Measurements from ENCODE around the gene LORICRIN. TPM values are rescaled to one million over a fixed set of nuclear protein-coding genes. Genes with fewer than 3 reads are reported as not detected.

The LORICRIN gene
- total RNA-seq, 1 experiment from 2014 or later = not detected

DNA sequence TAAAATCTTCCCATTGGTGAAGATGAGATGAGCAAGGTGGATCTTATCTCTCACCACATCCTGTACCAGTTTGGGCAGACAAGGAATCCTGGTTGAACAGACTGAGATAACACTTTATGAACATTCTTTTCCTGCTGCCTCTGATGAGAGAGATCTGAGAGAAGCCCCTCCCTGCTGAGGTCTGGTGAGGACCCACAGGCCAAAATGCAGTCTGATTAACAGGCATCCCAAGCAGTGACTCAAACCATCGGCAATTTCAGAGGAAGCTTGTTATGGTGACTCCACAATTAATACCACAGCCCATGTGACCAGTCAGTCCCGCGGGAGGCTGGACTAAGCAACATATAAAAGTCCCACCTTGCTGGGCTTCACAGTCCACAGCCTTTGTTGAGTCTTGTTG, 42.3 kb upstream of the LORICRIN start, which contains the start of gene PRR9:
TSS of gene PRR9 (plus strand) at position 373 of the 400 bp plus-strand sequence. CDS start 561 bp downstream, outside the sequence.
- no peak within 1 kb of the TSS for H3K4me2 ChIP-seq
- no peaks in the 10 kb centered on the region for H3K79me2 ChIP-seq (ENCODE audit: low read depth)
- H4K20me1 ChIP-seq (ENCODE audit: insufficient read depth) = no peaks in the 10 kb centered on the region
- no peaks in the 10 kb centered on the region for H3K9me2 ChIP-seq (ENCODE audit: insufficient read depth)
- H3F3A ChIP-seq (ENCODE audit: insufficient read depth, low read depth) = no peaks in the 10 kb centered on the region
- POLR2A ChIA-PET (ENCODE audit: unreplicated experiment) = no interaction called here
- H3K27ac ChIP-seq = no peak within 1 kb of the TSS
- no peaks in the 10 kb centered on the region for H3K9me3 ChIP-seq (ENCODE audit: insufficient read depth, low read depth)
- peaks cover 22% of the 10 kb centered on the region for H3K27me3 ChIP-seq (ENCODE audit: insufficient read depth, low read depth)
- H3K4me1 ChIP-seq (replicated peaks; ENCODE audit: insufficient read depth) = no peaks in the 10 kb centered on the region
- BruUV-seq (replicated peaks) = no TSS peak
- H2AFZ ChIP-seq = no peak within 1 kb of the TSS
- no peak for DNase-seq
- H3K36me3 ChIP-seq (ENCODE audit: low read depth) = no peaks in the 10 kb centered on the region
- H3K4me3 ChIP-seq = no peak within 1 kb of the TSS
- CTCF ChIA-PET = no interaction called here
- no peak for TF ChIP-seq EZH2 (IDR thresholded peaks at IDR 0.05; ENCODE audit: low read depth)
- TF ChIP-seq, protein P1, sequence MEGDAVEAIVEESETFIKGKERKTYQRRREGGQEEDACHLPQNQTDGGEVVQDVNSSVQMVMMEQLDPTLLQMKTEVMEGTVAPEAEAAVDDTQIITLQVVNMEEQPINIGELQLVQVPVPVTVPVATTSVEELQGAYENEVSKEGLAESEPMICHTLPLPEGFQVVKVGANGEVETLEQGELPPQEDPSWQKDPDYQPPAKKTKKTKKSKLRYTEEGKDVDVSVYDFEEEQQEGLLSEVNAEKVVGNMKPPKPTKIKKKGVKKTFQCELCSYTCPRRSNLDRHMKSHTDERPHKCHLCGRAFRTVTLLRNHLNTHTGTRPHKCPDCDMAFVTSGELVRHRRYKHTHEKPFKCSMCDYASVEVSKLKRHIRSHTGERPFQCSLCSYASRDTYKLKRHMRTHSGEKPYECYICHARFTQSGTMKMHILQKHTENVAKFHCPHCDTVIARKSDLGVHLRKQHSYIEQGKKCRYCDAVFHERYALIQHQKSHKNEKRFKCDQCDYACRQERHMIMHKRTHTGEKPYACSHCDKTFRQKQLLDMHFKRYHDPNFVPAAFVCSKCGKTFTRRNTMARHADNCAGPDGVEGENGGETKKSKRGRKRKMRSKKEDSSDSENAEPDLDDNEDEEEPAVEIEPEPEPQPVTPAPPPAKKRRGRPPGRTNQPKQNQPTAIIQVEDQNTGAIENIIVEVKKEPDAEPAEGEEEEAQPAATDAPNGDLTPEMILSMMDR (conservative IDR thresholded peaks at IDR 0.05) = no peak
- intact Hi-C loops (cut with micrococcal nuclease; ENCODE audit: unreplicated experiment) = no loop called here

- CTCF ChIA-PET = no interaction called here
- no peak overlapping the region for H3K27ac ChIP-seq
- H3K79me2 ChIP-seq (ENCODE audit: low read depth) = no peaks in the 10 kb centered on the region
- H3K4me1 ChIP-seq (replicated peaks; ENCODE audit: insufficient read depth) = no peaks in the 10 kb centered on the region
- no peaks in the 10 kb centered on the region for H3F3A ChIP-seq (ENCODE audit: insufficient read depth, low read depth)
- no peak for DNase-seq
- H2AFZ ChIP-seq = no peak overlapping the region
- H3K4me2 ChIP-seq = no peak overlapping the region
- POLR2A ChIA-PET (ENCODE audit: unreplicated experiment) = no interaction called here
- H3K4me3 ChIP-seq = no peak overlapping the region
- H4K20me1 ChIP-seq (ENCODE audit: insufficient read depth) = no peaks in the 10 kb centered on the region
- H3K9me2 ChIP-seq (ENCODE audit: insufficient read depth) = no peaks in the 10 kb centered on the region
- H3K36me3 ChIP-seq (ENCODE audit: low read depth) = no peaks in the 10 kb centered on the region
- intact Hi-C loops (cut with micrococcal nuclease; ENCODE audit: unreplicated experiment) = no loop called here
- no peaks in the 10 kb centered on the region for H3K9me3 ChIP-seq (ENCODE audit: insufficient read depth, low read depth)
- TF ChIP-seq, protein P1 (conservative IDR thresholded peaks at IDR 0.05) = no peak
- no peak for TF ChIP-seq EZH2 (IDR thresholded peaks at IDR 0.05; ENCODE audit: low read depth)
- peaks cover 22% of the 10 kb centered on the region for H3K27me3 ChIP-seq (ENCODE audit: insufficient read depth, low read depth)
- BruUV-seq (replicated peaks) = no TSS peak
Observed at GRCh38 chr1:153217744-153218416, 41.6 kb upstream of the LORICRIN start.

GRCh38 chr1:153220606-153221303, 38.7 kb upstream of the LORICRIN start:
- Histone ChIP-seq H2AFZ (no peak overlapping the region), H3K27me3 (ENCODE audit: insufficient read depth, low read depth) (peaks cover 41% of the 10 kb centered on the region), H3F3A (ENCODE audit: insufficient read depth, low read depth) (no peaks in the 10 kb centered on the region), H3K4me2 (no peak overlapping the region), H3K9me3 (ENCODE audit: insufficient read depth, low read depth) (no peaks in the 10 kb centered on the region), H3K79me2 (ENCODE audit: low read depth) (no peaks in the 10 kb centered on the region), H3K9me2 (ENCODE audit: insufficient read depth) (no peaks in the 10 kb centered on the region), H3K4me1 (replicated peaks; ENCODE audit: insufficient read depth) (no peaks in the 10 kb centered on the region), H3K36me3 (ENCODE audit: low read depth) (no peaks in the 10 kb centered on the region), H3K4me3 (no peak overlapping the region), H4K20me1 (ENCODE audit: insufficient read depth) (no peaks in the 10 kb centered on the region), H3K27ac (no peak overlapping the region)
- BruUV-seq (replicated peaks) = no TSS peak
- TF ChIP-seq, protein P1 (conservative IDR thresholded peaks at IDR 0.05) = no peak
- TF ChIP-seq EZH2 (IDR thresholded peaks at IDR 0.05; ENCODE audit: low read depth) = no peak
- POLR2A ChIA-PET (ENCODE audit: unreplicated experiment) = no interaction called here
- DNase-seq = no peak
- CTCF ChIA-PET = no interaction called here
- intact Hi-C loops (cut with micrococcal nuclease; ENCODE audit: unreplicated experiment) = no loop called here
